NCI-H1048 (cell line): ENCODE data around the gene SKI.

Source experiments
- DNase-seq: peaks from one replicate; lab custom pipeline; 2025; lab: John Stamatoyannopoulos, UW

The SKI gene

GRCh38 chr1:2209400-2210083 lies 18.6 kb upstream of the SKI start:
- DNase-seq = no peak

GRCh38 chr1:2210084-2210653 lies 17.9 kb upstream of the SKI start:
- no peak for DNase-seq

- DNase-seq = no peak
These were observed 17.3 kb upstream of the SKI start for GRCh38 chr1:2210786-2211185.

- no peak for DNase-seq
These were observed 15.9 kb upstream of the SKI start for GRCh38 chr1:2212274-2212531.

- DNase-seq = no peak
These were observed 15.3 kb upstream of the SKI start for GRCh38 chr1:2212532-2213491.

- DNase-seq = no peak
These were observed 14.3 kb upstream of the SKI start for GRCh38 chr1:2213576-2214505.

GRCh38 chr1:2214541-2215241 lies 13.4 kb upstream of the SKI start:
- DNase-seq = no peak

- no peak for DNase-seq
These were observed 12.8 kb upstream of the SKI start for GRCh38 chr1:2215329-2215728.

- DNase-seq = no peak
These were observed 12.0 kb upstream of the SKI start for GRCh38 chr1:2215909-2216766.

GRCh38 chr1:2216767-2217058 lies 11.4 kb upstream of the SKI start:
- DNase-seq = no peak

GRCh38 chr1:2221271-2221670 lies 6.8 kb upstream of the SKI start:
- no peak for DNase-seq

- DNase-seq = no peak
These were observed 3.9 kb upstream of the SKI start for GRCh38 chr1:2224170-2224584.

- DNase-seq = no peak
These were observed 3.3 kb upstream of the SKI start for GRCh38 chr1:2224631-2225428.

- no peak for DNase-seq
These were observed 1.4 kb upstream of the SKI start for GRCh38 chr1:2226525-2227345.

GRCh38 chr1:2227346-2228156 lies 568 bp upstream of the SKI start:
- DNase-seq = peak; percentile 91

- no peak for DNase-seq
These were observed 546 bp downstream of the SKI start for GRCh38 chr1:2228694-2229036.

- DNase-seq = no peak
These were observed 1.1 kb downstream of the SKI start for GRCh38 chr1:2229037-2229864.
